CD4-positive, alpha-beta T cell (primary cell): ENCODE data around the gene IRS2. TPM values are rescaled to one million over a fixed set of nuclear protein-coding genes. Genes with fewer than 3 reads are reported as not detected.

Source experiments
- ATAC-seq: fragments of 200-7000 bp; cut with Tn5 transposase; one replicate; pipeline ENCODE4 v1.10.0; 2022; ENCODE audit warnings: mild to moderate bottlenecking; ENCODE audit not compliant: poor library complexity
- CTCF ChIA-PET: fragments of 350-600 bp; sonication (Branson Sonifier 250); formaldehyde crosslinking; loops from one replicate; lab custom pipeline; 2021; ENCODE audit warnings: antibody characterized with exemption, inconsistent platforms; lab: Charles Lee
- POLR2A ChIA-PET: fragments of 350-600 bp; sonication (Branson Sonifier 250); formaldehyde crosslinking; loops from one replicate; lab custom pipeline; 2021; ENCODE audit warnings: antibody characterized with exemption, inconsistent platforms; lab: Charles Lee
- DNase-seq, 14 experiments: peaks; one replicate each; pipeline ENCODE4 v3.0.0-alpha.2; 2013 to 2020; ENCODE audit warnings: mixed read lengths in 2 of 14
- H3K27ac ChIP-seq, 2 donors: one replicate each; pipeline versions ENCODE4 v1.5.1 to v1.7.0; 2013; ENCODE audit warnings: low read length in 2 of 2, low read depth in 1 of 2, mild to moderate bottlenecking in 1 of 2
- H3K27me3 ChIP-seq, 2 experiments: 1 replicate in 1 of 2; 2 replicates in 1 of 2; pipeline versions ENCODE4 v1.6.1 to v1.7.0; 2013; ENCODE audit warnings: low read length in 2 of 2, control low read depth in 1 of 2, mild to moderate bottlenecking in 1 of 2, moderate library complexity in 1 of 2; ENCODE audit not compliant: insufficient read depth in 2 of 2, control insufficient read depth in 1 of 2
- H3K36me3 ChIP-seq: one replicate; pipeline ENCODE4 v1.6.1; 2013; ENCODE audit warnings: low read length, control low read depth; ENCODE audit not compliant: insufficient read depth
- H3K4me1 ChIP-seq: one replicate; pipeline ENCODE4 v1.6.1; 2013; ENCODE audit warnings: low read length, control low read depth; ENCODE audit not compliant: insufficient read depth
- H3K4me3 ChIP-seq: one replicate; pipeline ENCODE4 v1.5.1; 2013; ENCODE audit warnings: mild to moderate bottlenecking, low read length, moderate library complexity
- H3K9me3 ChIP-seq, 2 experiments: 1 replicate in 1 of 2; 2 replicates in 1 of 2; pipeline versions ENCODE4 v1.6.1 to v1.7.0; 2013; ENCODE audit warnings: low read length in 2 of 2, mild to moderate bottlenecking in 2 of 2, control low read depth in 1 of 2, moderate library complexity in 1 of 2; ENCODE audit not compliant: control insufficient read depth in 1 of 2, insufficient read depth in 1 of 2
- H3K27ac Mint-ChIP-seq: one replicate; pipeline ENCODE4 v1.8.0; 2020; ENCODE audit warnings: mixed read lengths
- H3K27me3 Mint-ChIP-seq: one replicate; pipeline ENCODE4 v1.8.0; 2021; ENCODE audit warnings: mixed read lengths
- H3K36me3 Mint-ChIP-seq: one replicate; pipeline ENCODE4 v1.8.0; 2021; ENCODE audit warnings: low read depth, mixed read lengths
- H3K4me1 Mint-ChIP-seq: one replicate; pipeline ENCODE4 v1.8.0; 2021; ENCODE audit warnings: low read depth, mixed read lengths
- H3K4me3 Mint-ChIP-seq: one replicate; pipeline ENCODE4 v1.8.0; 2020; ENCODE audit warnings: mild to moderate bottlenecking, mixed read lengths
- H3K9me3 Mint-ChIP-seq: one replicate; pipeline ENCODE4 v1.8.0; 2020; ENCODE audit warnings: mixed read lengths
- intact Hi-C, 2 experiments: fragments of 100-400 bp; cut with DNase I in 1 of 2; cut with micrococcal nuclease in 1 of 2; formaldehyde crosslinking; loops; one replicate each; pipeline versions ENCODE4 v1.15.1 to v1.9.0; 2023 to 2025; cut with DNase I, micrococcal nuclease
- total RNA-seq, 174 experiments: library from RNA in 2 of 174; stranded (reverse) in 2 of 174; gene quantifications; one replicate each; pipeline ENCODE4 v1.2.3 and lab custom pipeline; 2021 to 2026
- TF ChIP-seq, protein P1 (sequence below): fragments of 200-600 bp; IDR thresholded peaks from one replicate; pipeline ENCODE4 v1.8.0; 2022; ENCODE audit warnings: antibody characterized with exemption, mild to moderate bottlenecking

Gene IRS2
- total RNA-seq, 2 experiments from 2014 or later: 188 to 193 TPM

DNA sequence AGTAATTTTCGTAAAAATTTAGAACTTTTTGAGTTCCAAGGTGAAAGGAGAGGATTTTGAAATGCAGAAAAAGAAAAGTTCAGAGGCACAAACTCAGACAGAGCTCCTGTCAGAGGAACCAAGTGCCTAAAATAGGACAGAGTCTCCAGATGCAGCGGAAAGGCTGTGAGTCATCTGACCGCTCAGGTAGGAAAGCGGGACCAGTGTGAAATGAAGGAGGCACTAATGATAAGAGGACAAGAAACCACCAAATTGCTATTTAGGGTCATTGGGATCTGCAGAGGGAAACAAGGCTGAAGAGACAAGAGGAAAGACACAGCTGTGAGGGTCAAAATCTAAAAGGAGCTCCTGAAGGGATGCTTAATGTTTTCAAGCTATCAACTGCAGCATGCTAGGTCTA is 34.9 kb downstream of the IRS2 start:
- Mint-ChIP-seq H3K27me3 (no peaks in the 10 kb centered on the region), H3K9me3 (no peaks in the 10 kb centered on the region), H3K4me1 (peaks cover under 1% of the 10 kb centered on the region), H3K36me3 (peaks cover 43% of the 10 kb centered on the region), H3K27ac (peak overlapping the region; percentile 67), H3K4me3 (no peak overlapping the region)
- intact Hi-C loops: no loop called here
- Histone ChIP-seq H3K27me3 (no peaks in the 10 kb centered on the region), H3K4me3 (no peak overlapping the region), H3K9me3 (no peaks in the 10 kb centered on the region), H3K27ac (no peak overlapping the region), H3K36me3 (peaks cover 17% of the 10 kb centered on the region), H3K4me1 (no peaks in the 10 kb centered on the region)
- TF ChIP-seq, protein P1, sequence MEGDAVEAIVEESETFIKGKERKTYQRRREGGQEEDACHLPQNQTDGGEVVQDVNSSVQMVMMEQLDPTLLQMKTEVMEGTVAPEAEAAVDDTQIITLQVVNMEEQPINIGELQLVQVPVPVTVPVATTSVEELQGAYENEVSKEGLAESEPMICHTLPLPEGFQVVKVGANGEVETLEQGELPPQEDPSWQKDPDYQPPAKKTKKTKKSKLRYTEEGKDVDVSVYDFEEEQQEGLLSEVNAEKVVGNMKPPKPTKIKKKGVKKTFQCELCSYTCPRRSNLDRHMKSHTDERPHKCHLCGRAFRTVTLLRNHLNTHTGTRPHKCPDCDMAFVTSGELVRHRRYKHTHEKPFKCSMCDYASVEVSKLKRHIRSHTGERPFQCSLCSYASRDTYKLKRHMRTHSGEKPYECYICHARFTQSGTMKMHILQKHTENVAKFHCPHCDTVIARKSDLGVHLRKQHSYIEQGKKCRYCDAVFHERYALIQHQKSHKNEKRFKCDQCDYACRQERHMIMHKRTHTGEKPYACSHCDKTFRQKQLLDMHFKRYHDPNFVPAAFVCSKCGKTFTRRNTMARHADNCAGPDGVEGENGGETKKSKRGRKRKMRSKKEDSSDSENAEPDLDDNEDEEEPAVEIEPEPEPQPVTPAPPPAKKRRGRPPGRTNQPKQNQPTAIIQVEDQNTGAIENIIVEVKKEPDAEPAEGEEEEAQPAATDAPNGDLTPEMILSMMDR: no peak
- POLR2A ChIA-PET: no interaction called here
- DNase-seq (no peak), ATAC-seq (no peak)
- CTCF ChIA-PET: no interaction called here

GRCh38 chr13:109750221-109750775 is 36.1 kb downstream of the IRS2 start:
- intact Hi-C loops: no loop called here
- Mint-ChIP-seq H3K36me3 (peaks cover 31% of the 10 kb centered on the region), H3K9me3 (no peaks in the 10 kb centered on the region), H3K27ac (no peak overlapping the region), H3K4me1 (no peaks in the 10 kb centered on the region), H3K27me3 (no peaks in the 10 kb centered on the region), H3K4me3 (no peak overlapping the region)
- DNase-seq: no peak
- H3K9me3 ChIP-seq: no peaks in the 10 kb centered on the region
- CTCF ChIA-PET: no interaction called here
- no peaks in the 10 kb centered on the region for H3K27me3 ChIP-seq
- TF ChIP-seq, protein P1: no peak
- POLR2A ChIA-PET: no interaction called here
- peaks cover 6% of the 10 kb centered on the region for H3K36me3 ChIP-seq
- ATAC-seq: no peak
- H3K4me3 ChIP-seq: no peak overlapping the region
- H3K4me1 ChIP-seq: no peaks in the 10 kb centered on the region
- H3K27ac ChIP-seq: no peak overlapping the region

DNA sequence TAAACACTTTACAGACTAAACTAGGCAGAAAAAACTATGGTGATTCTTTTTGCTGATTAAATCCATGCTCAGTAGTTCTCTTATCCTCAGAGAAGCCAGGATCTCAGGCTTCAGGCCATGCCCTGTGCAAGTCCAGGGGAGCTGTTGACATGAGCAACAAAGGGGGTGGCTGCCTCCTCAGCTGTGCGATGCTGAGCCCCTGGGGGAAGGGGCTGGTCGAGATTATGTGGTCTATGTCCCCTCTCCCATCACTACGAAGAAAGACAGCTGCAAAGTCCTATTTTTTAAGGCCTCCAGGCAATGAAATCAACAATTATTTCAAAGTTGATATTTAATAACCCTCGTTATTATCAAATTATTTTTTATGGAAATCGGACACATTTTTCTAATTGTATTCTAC is 37.0 kb downstream of the IRS2 start:
- ATAC-seq (no peak), DNase-seq (no peak)
- Histone ChIP-seq H3K36me3 (peaks cover 6% of the 10 kb centered on the region), H3K9me3 (peaks cover 0 to 7% of the 10 kb centered on the region in 2 experiments), H3K4me3 (no peak overlapping the region), H3K4me1 (no peaks in the 10 kb centered on the region), H3K27me3 (no peaks in the 10 kb centered on the region), H3K27ac (no peak overlapping the region)
- Mint-ChIP-seq H3K27me3 (no peaks in the 10 kb centered on the region), H3K9me3 (no peaks in the 10 kb centered on the region), H3K27ac (no peak overlapping the region), H3K4me1 (peaks cover under 1% of the 10 kb centered on the region), H3K36me3 (peaks cover 22% of the 10 kb centered on the region), H3K4me3 (no peak overlapping the region)
- POLR2A ChIA-PET: no interaction called here
- intact Hi-C loops: no loop called here
- TF ChIP-seq, protein P1: no peak
- CTCF ChIA-PET: no interaction called here
